ENCODE data around the gene TRIM9.

DNA sequence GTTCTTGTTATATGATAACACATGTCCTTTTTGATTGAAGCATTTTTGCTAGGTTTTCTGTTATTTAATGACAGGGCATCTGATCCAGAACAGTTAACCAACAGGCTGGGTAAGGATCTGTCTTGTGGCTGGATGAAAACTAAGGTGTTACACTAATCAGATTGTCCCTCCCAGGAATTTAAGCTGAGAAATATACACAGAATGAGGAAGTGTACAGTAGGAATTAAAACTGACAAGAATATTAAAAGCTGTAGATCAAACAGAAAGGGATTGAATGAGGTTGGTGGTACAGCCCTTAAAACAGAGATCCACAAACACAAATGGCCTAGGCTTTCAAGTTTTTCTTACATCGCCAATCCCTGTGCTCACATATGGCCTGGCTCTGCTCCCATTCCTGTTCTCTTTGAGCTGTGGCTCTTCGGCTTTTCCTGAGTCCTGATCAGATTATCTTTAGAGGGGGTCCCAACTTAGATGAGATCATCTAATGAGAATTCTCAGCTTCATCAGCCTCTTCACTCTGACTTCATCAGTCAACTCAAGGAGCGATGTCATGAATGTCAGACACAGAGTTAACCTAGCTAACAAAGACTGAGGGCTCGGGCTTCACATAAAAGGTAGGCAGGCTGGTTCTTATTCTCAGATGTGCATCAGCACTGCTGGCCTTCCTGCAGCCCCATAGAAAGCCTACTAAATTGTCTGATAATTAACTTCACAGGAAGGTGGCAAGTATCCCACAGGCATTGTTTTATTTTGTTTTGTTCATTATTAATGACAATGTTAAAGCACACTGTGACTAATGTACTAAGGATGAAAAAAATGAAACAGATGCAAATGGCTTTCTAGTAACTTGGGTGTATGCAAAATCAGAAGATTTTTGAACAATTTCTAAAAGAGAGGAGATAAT, 162.1 kb downstream of the TRIM9 start:
- TF ChIP-seq, protein P1, sequence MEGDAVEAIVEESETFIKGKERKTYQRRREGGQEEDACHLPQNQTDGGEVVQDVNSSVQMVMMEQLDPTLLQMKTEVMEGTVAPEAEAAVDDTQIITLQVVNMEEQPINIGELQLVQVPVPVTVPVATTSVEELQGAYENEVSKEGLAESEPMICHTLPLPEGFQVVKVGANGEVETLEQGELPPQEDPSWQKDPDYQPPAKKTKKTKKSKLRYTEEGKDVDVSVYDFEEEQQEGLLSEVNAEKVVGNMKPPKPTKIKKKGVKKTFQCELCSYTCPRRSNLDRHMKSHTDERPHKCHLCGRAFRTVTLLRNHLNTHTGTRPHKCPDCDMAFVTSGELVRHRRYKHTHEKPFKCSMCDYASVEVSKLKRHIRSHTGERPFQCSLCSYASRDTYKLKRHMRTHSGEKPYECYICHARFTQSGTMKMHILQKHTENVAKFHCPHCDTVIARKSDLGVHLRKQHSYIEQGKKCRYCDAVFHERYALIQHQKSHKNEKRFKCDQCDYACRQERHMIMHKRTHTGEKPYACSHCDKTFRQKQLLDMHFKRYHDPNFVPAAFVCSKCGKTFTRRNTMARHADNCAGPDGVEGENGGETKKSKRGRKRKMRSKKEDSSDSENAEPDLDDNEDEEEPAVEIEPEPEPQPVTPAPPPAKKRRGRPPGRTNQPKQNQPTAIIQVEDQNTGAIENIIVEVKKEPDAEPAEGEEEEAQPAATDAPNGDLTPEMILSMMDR (IDR thresholded peaks at IDR 0.05; ENCODE audit: extremely low read depth in 1 of 2, insufficient read depth in 1 of 2, low read depth in 1 of 2, low read length in 2 of 2), result no peak
- TF ChIP-seq JUN (IDR thresholded peaks at IDR 0.05; ENCODE audit: borderline replicate concordance, insufficient read depth, insufficient read length, low read depth) (no peak), POLR2A (IDR thresholded peaks at IDR 0.05; ENCODE audit: low read depth, low read length) (no peak)

Measured in endothelial cell of umbilical vein (primary cell).